ENCODE measurements around the gene CABP7.

CABP7 gene

DNA sequence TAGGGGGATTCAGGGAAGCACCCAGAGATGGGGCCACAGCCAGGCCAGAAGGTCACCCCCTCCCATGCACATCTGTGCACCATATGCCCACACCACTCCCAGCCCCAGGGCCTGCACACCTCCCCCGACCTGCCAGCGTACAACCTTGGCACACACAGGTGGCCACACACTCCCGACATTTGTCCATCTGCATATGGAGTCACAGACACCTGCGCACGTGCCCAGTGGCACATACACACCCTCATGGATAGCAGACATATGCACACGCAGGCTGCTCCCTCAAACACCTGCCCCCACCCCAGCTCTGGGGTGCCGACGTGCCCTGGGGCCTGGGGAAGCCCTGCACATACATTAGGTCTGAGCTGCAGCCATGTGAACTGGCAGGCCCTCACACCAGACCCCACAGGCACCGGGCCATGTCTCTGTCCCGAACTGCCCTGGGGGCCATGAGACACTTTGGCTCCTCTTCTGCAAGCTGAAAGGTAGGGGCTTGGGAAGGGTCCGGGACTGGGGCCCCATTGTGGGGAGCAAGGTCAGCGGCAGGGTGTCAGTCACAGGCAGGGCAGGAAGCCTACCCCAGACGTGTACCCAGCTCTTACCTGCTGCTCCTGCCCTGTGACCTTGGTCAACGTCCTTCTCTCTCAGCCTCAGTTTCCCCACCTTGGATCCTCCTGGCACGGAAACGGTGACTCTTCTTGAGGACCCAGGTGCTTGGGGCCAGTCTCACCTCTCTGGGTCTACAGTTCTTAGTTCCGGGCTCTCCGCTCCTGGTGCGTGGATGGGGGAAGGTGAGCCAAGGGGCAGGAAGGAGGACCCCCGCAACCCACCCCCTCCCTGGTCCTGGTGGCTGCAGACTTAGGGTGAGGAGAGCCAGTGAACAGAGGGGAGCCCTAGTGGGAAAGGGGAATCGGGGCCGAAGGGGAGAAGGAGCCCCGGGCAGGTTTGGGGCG lies 579 bp upstream of the CABP7 start:
- no peak for DNase-seq (ENCODE audit: low read depth, low spot score)
- no peak overlapping the region for H3K4me3 ChIP-seq (ENCODE audit: low read length)

DNA sequence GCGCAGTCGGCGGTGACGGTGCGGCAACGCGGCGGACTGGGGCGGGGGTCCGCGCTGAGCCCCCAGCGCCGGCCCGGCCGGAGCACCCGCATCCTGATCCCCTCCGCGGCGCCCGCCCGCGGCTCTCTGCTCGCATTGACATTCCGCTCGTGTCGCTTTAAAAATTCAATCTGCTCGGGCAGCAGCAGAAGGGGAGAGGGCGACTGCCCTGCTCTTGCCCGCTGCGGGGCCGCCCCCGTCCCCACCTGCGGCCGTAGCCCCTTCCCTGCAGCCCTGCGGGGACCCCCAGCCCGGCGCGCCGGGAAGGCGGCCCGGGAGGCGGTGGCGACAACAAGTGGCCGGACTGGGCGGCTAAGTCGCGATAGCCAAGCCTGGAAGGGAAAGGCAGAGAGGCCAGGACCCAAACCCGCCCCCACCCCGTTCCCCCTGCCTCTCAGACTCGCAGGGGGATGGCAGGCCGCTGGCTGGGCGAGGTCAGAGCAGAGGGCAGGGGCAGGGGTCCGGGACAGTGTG lies 1.1 kb downstream of the CABP7 start:
- H3K4me3 ChIP-seq (ENCODE audit: low read length): no peak overlapping the region
- DNase-seq (ENCODE audit: low read depth, low spot score): no peak

DNA sequence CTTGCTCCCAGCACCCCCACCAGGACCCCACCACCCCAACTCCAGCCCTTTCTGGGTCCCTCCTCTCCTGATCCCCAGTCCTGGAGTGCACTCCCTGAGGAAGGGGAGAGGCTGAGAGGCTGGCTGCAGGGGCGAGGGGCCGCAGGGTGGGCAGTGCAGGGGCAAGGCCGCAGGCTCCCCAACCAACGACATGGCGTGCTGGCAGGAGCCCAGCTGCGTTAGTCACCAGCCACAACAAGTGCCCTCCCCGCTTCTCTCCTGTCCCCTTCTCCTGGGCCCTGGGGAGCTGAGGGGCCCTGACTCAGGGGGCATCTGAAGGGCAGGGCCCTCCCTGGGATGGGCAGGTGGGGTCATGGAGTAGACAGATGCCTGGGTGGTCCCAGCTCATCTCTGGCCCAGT lies 2.3 kb downstream of the CABP7 start:
- DNase-seq (ENCODE audit: low read depth, low spot score): no peak
- H3K4me3 ChIP-seq (ENCODE audit: low read length): no peak overlapping the region

DNA sequence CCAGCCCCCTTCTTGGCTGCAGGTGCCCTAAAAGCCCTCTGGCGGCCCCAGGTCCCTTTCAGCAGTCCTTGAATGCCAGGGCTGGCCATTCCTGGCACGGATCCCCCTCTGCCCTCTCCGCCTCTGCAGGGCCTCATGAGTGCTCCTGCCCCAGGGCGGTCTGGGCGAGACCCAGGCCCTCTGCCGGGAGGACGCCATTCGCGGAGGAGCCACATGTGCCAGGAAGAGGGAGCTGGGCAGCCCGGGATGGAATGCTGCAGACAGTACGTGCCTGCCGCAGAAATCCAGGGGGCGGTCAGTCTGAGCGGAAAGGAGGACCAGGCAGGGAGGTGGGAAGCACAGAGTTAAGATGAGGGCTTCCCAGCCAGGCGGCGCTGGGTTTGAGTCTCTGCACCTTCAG lies 2.8 kb downstream of the CABP7 start:
- no peak overlapping the region for H3K4me3 ChIP-seq (ENCODE audit: low read length)
- DNase-seq (ENCODE audit: low read depth, low spot score): no peak

DNA sequence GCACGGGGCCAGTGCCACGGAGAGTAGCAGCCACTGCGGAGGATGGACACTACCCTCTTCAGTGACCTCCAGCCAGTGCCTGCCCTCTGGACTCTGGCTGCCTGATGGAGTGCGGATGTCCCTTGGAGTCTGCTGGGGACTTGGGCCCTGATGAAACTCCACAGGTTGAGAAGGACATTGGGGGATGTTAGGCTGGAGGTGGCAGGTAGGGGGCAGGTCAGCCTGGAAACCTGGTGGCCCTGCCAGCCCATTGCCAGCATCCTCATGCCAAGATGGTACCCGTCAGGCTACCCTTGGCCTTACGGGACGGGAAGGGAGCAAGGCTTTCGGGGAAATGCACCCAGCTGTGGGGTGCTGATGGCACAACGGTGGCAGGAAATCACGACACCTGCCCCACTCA lies 4.0 kb downstream of the CABP7 start:
- no peak for DNase-seq (ENCODE audit: low read depth, low spot score)
- H3K4me3 ChIP-seq (ENCODE audit: low read length): no peak overlapping the region

DNA sequence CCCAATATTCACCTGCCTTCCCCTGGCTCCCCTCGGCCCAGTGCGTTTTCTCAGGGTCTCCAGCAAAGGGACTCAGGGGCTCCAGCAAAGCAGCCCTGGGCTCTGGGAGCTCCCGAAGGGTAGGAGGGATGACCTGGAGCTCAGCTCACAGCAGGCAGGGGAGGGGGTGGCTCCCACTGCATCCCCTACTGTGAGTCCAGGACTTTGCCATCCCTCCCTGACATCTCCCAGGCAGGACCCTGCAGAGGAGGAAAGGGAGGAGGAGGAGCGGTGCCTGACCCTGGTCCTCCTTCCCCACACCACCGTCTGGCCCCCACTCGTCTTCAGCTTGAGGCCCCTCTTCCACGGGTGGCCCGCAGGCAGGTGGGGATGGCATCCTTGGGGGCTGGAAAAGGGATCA lies 5.0 kb downstream of the CABP7 start:
- H3K4me3 ChIP-seq (ENCODE audit: low read length): no peak overlapping the region
- no peak for DNase-seq (ENCODE audit: low read depth, low spot score)

DNA sequence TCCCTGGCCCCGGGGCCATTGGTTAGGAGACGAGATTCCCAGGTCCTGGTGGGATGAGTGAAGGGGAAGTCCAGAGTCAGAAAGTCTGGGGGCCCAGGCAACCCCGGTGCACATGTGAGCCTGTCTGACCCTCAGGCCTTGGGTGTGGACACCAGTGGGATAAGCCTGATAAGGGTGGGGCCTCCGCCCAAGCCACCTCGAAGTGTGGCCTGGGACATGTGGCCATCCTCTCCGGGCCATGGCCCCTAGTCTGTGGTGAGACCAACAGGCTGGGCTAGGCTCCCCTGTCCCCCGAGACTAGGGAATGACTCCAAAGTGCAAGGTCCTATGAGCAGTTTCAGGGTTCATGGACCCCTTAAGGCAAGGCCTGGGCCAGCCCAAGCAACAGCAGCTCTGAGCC lies 6.3 kb downstream of the CABP7 start:
- H3K4me3 ChIP-seq (ENCODE audit: low read length): no peak overlapping the region
- no peak for DNase-seq (ENCODE audit: low read depth, low spot score)

DNA sequence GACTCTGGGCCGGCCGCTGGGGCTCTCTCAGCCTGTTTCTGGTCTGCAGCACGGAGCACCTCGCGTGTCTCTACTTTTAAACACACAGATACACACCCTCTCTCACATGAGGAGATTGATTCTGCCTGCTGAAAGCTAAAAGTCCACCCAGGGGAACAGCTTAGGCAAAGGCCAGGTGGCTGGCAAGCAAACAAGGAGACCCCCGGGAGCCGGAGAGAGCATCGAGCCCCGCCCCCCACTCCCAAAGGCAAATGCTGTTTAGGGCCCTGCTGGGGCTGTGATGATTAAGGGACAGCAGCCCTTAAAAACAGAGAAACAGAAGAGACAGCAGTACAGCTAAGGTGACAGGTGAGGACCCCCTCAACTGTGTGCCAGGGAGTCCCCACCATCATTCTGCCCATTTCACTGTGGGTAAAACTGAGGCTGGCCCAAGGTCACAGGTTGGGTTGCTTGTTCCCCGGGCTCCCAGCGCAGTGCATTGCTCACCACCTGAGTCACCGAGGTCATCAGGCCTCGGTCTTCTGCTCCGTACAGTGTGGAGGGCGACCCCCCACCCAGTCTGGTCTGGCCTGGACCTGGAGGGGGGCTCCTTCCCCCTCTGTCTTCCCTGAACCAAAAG lies 6.8 kb downstream of the CABP7 start:
- no peak for DNase-seq (ENCODE audit: low read depth, low spot score)
- no peak overlapping the region for H3K4me3 ChIP-seq (ENCODE audit: low read length)

DNA sequence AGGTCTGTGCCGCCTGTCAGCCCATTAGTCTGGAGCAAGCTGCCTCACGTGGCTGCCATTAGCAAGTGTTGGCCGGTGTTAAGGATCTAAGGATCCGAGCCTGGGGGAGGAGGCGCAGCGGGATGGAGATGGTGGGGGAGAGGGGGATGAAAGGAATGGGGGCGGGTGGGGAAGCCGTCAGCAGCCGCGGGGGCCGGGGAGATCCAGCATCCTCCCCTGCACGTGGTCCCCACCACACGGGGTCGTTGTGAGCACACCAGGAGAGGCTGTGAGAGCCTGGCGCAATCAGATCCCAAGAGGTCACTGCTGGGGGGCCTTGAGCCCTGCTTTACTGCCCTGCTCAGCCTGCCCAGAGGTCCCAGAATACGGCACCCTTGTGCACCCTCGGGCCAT lies 7.3 kb downstream of the CABP7 start:
- H3K4me3 ChIP-seq (ENCODE audit: low read length): no peak overlapping the region
- DNase-seq (ENCODE audit: low read depth, low spot score): no peak

DNA sequence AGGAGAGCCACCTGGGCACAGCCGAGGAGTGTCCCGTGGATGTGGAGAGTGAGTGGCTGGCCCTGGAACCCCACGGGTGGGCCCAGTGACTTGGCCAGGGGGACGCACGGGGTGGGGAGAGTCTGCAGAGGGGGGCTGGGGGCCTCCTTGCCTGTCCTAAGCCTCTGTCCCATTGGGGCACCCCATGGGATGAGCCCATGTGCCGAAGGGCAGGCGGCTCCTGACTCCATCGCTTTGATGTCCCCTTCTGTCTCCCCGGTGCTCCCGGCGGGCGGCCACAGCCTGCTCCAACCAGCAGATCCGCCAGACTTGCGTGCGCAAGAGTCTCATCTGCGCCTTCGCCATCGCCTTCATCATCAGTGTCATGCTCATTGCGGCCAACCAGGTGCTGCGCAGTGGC lies 9.4 kb downstream of the CABP7 start:
- H3K4me3 ChIP-seq (ENCODE audit: low read length): no peak overlapping the region
- no peak for DNase-seq (ENCODE audit: low read depth, low spot score)

DNA sequence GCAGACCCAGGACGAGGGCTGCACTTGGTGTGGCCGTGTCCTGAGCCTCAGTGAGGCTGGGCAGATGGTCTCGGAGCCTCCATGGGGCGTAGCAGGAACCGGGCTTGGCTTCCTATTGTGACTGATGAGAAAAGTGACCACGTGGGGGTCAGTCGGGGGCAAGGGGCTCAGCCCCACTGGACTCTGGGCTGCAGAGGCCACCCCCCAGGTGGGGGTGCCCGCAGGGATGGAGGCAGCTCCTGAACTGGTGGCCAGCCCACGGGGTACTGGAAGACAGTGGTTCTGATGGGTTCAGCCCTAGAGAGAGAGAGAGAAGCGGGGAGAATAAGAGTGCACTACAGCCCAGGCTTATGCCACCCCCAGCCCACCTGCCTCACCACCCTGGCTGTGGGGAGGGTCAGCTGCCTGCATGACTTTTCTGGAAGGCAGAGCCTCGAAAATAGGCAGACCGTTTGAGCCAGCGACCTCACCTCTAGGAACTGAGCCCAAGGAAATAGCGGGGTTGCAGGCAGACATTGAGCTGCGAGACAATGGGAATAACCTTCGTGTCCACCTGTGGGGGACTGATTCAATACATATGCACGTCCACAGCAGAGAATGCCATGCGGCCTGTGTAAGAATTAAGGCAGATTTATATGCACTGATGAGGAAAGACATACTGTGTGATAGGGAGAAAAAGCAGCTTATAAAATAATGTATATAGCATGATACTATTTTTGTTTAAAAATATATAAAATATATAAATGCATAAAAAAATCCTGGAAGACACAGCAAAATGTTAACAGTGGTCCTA lies 11.5 kb downstream of the CABP7 start:
- DNase-seq (ENCODE audit: low read depth, low spot score): no peak
- H3K4me3 ChIP-seq (ENCODE audit: low read length): no peak overlapping the region

DNA sequence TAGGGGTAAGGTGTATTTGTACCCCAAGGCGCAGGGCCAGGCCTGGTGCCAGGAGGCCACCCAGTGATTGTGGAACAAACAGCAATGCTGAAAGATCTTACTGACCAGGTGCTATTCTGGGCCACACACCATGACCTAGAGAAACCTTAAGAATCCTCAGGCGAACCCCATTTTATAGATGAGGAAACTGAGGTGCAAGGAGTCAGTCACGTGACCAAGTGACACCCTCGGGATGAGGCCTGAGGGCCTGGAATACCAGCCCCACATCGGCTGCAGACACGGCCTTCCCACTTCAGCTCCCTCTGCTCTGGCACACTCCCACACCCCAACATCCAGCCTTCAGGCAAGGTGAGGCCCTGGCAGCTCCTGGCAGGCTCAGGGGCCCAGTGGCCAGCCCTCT lies 13.1 kb downstream of the CABP7 start:
- DNase-seq (ENCODE audit: low read depth, low spot score): no peak
- H3K4me3 ChIP-seq (ENCODE audit: low read length): no peak overlapping the region

DNA sequence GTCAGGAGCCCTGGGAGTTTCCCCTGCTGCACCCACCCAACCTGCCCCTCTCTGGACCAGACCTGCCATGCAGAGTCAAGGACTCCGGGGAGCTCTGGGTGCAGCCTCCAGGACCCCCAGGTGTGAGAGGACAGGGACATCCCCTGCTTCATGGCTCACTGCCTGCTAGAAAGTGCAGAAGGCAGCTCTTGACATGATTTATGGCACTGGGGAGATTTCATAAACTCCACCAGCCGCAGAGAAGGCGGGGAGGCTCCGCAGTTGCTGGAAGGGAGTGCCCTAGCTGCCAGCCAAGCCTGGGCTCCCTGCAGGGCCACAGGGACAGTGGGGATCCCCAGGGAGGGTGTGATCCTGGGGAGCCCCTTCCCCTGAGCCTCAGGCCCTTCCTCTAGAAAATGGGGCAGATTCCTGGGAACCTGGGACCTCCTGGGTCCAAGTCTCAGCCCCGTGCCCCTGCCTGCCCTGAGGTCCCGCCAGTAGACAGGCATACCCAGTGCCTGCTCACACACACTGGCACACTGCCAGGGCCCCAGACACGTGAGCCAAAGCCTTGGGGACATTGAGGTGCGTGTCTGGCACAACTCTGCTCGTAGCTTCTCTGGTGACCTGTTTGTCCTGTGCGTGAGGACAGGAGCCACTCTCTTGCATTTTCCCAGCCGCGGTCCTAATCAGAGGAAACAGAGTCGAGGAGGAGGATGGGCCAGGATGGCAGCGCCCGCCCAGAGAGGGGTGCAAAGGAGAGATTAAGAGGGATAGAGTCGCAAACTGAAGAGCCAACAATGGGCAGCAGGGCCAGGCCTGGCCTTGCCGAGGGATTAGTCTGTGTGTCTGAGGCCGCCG lies 13.8 kb downstream of the CABP7 start:
- no peak overlapping the region for H3K4me3 ChIP-seq (ENCODE audit: low read length)
- DNase-seq (ENCODE audit: low read depth, low spot score): no peak

DNA sequence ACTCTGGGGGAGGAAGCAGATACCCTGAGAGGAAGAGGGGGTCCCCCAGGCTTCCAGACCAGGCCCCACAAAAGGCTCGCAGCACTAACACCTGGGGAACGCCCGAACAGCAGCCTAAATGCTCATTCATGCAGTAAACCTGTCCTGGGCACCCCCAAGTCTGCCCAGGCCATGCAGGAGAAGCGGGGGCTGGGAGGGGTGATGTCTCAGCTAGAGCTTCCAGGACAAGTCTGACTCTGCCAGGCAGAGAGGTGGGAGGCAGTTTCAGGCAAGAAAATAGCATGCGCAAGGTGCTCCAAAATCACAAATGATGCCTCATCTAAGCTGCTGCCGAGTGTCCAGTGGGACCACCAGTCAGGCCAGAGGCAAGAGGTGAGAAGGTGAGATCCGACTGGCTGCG lies 14.6 kb downstream of the CABP7 start:
- H3K4me3 ChIP-seq (ENCODE audit: low read length): no peak overlapping the region

DNA sequence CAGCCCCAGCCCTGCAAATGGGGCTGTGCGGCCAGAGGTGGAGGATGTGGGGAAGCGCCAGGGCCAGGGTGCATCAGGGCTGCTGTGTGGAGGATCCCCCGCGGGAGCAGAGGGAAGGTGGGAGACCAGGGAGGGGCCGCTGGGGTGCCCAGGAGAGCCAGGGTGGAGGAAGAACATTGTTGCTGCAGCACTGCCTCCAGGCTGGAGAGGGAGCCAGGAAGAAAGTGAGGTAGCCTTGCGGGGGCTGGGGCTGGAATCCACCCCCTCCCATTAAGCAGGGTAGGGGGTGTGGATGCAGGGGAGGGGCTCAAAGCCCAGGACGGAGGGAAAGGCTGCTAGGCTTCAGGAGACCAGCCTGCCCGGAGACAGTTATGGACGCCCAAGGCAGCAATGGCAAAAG lies 15.0 kb downstream of the CABP7 start:
- no peak overlapping the region for H3K4me3 ChIP-seq (ENCODE audit: low read length)
- no peak for DNase-seq (ENCODE audit: low read depth, low spot score)

More for the DNA sequence above, 14.6 kb downstream of the CABP7 start:
- no peak for DNase-seq (ENCODE audit: low read depth, low spot score)

DNA sequence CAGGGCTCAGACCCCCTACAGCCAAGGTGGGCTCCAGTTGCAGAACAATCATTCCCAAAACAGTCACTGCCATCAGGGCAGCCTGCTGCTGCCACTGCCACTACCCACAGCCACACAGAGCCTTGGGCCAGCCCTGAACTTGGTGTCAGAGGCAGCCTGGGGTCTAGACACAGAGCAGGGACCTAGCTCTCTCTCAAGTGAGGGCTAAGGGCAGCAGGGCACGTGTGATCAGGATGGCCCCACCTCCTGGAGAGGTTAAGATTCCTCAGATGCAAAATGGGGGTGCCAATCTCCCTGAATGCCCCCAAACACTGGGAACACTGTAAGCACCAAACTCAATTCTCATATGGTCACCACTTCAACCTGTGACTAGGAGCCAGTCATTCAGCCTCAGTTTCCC lies 15.6 kb downstream of the CABP7 start:
- no peak for DNase-seq (ENCODE audit: low read depth, low spot score)

DNA sequence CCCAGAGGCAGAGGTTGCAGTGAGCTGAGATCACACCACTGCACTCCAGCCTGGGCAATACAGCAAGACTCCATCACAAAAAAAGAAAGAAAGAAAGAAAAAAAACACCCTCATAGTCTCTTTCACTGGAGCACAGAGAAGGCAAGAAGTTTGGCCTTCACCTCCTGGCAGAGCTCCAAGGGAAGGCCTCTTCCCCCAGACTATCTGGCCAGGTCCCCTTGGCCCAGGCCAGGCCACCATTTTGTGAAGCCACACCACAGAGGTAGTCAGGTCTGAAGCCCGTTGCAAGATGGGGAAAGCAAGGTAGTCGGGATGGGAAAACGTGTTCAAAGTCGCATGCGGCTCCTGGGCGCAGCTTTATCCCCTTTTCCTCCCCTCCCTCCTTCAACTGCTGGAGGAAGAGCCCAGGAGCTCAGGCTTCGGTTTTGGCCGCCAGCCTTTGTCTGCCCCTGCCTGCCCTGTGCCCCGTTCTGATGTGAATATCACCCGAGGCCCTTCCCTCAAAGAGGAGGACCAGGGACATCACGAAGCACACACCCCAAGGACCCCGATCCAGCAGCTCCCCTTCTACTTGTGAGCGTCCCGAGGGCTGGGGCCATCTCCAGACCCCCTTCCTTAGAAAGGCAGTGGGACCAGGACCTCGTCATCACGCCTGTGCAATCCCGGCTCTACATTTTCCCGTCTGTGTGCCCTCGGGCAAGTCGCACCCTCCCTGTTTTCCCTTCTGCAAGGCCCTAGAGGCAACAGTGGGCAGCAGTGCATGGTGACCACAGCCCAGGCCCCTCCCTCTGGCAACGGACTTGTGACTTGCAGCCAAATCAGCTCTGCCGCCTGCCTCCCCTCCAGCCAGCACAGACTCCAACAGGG lies 17.7 kb downstream of the CABP7 start:
- no peak overlapping the region for H3K4me3 ChIP-seq (ENCODE audit: low read length)
- DNase-seq (ENCODE audit: low read depth, low spot score): no peak

More for the DNA sequence above, 15.6 kb downstream of the CABP7 start:
- no peak overlapping the region for H3K4me3 ChIP-seq (ENCODE audit: low read length)
